Calu3 (cell line): ENCODE results near the gene CEP70. TPM values are rescaled to one million over a fixed set of nuclear protein-coding genes. Genes with fewer than 3 reads are reported as not detected.

Experiments used
- BruUV-seq: library from RNA; stranded (reverse); fragments of 400-500 nt; replicated peaks from 2 replicates; lab custom pipeline; 2021; lab: Mats Ljungman, UMichigan
- CTCF ChIA-PET: fragments of 300-600 bp; sonication (Branson Sonifier 250); formaldehyde crosslinking; loops from one replicate; lab custom pipeline; 2022; ENCODE audit warnings: antibody characterized with exemption; lab: Charles Lee
- DNase-seq: peaks from one replicate; pipeline ENCODE4 v3.0.0; 2022
- H3K27ac Mint-ChIP-seq: one replicate; pipeline ENCODE4 v1.8.0; 2022; ENCODE audit warnings: mixed read lengths; ENCODE audit not compliant: unreplicated experiment
- H3K27me3 Mint-ChIP-seq: one replicate; pipeline ENCODE4 v1.8.0; 2022; ENCODE audit warnings: mixed read lengths; ENCODE audit not compliant: unreplicated experiment
- H3K36me3 Mint-ChIP-seq: one replicate; pipeline ENCODE4 v1.8.0; 2022; ENCODE audit warnings: mild to moderate bottlenecking, moderate library complexity, mixed read lengths; ENCODE audit not compliant: insufficient read depth, unreplicated experiment
- H3K4me1 Mint-ChIP-seq: one replicate; pipeline ENCODE4 v1.8.0; 2022; ENCODE audit warnings: mild to moderate bottlenecking, low read depth, mixed read lengths; ENCODE audit not compliant: unreplicated experiment
- H3K4me3 Mint-ChIP-seq: one replicate; pipeline ENCODE4 v1.8.0; 2022; ENCODE audit warnings: mild to moderate bottlenecking, low read depth, moderate library complexity, mixed read lengths; ENCODE audit not compliant: unreplicated experiment
- H3K9me3 Mint-ChIP-seq: one replicate; pipeline ENCODE4 v1.8.0; 2022; ENCODE audit warnings: low read depth, mixed read lengths; ENCODE audit not compliant: unreplicated experiment
- intact Hi-C: fragments of 100-400 bp; cut with micrococcal nuclease; formaldehyde crosslinking; loops from one replicate; pipeline ENCODE4 v1.10.0; 2022; ENCODE audit not compliant: unreplicated experiment
- total RNA-seq: library from RNA; stranded (reverse); gene quantifications from 2 replicates; pipeline ENCODE4 v1.2.3, GENCODE V29; 2022
- TF ChIP-seq, protein P1 (sequence below): fragments of 200-600 bp; IDR thresholded peaks from one replicate; pipeline ENCODE4 v1.8.0; 2022; ENCODE audit warnings: antibody characterized with exemption; ENCODE audit not compliant: unreplicated experiment

Gene CEP70
- total RNA-seq, 1 experiment from 2014 or later, result 99.1 TPM

DNA sequence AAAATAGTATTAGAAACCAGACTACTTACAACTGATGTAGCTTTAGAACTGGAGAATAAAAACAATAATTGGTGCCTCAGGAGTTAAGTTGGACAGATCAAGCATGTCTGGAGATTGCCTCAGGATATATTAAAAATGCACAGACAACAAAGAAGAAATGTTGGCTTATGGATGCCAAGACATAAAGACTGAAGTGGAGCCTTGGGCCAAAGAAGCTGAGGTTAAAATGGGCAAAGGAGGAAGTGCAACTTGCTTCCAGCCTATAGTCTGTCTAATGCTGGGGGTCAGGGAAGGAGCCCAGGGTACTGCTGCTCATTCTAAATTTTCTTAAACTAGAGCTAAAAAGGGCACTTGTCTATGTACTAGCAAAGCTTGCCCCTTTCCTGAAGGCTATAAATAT lies 82.1 kb downstream of the CEP70 start:
- no peak for DNase-seq
- Mint-ChIP-seq H3K4me3 (no peak overlapping the region), H3K27me3 (no peaks in the 10 kb centered on the region), H3K4me1 (no peaks in the 10 kb centered on the region), H3K27ac (no peak overlapping the region), H3K9me3 (no peaks in the 10 kb centered on the region), H3K36me3 (peaks cover 5% of the 10 kb centered on the region)
- intact Hi-C loops, result no loop called here
- BruUV-seq, result no TSS peak
- CTCF ChIA-PET, result no interaction called here
- TF ChIP-seq, protein P1, sequence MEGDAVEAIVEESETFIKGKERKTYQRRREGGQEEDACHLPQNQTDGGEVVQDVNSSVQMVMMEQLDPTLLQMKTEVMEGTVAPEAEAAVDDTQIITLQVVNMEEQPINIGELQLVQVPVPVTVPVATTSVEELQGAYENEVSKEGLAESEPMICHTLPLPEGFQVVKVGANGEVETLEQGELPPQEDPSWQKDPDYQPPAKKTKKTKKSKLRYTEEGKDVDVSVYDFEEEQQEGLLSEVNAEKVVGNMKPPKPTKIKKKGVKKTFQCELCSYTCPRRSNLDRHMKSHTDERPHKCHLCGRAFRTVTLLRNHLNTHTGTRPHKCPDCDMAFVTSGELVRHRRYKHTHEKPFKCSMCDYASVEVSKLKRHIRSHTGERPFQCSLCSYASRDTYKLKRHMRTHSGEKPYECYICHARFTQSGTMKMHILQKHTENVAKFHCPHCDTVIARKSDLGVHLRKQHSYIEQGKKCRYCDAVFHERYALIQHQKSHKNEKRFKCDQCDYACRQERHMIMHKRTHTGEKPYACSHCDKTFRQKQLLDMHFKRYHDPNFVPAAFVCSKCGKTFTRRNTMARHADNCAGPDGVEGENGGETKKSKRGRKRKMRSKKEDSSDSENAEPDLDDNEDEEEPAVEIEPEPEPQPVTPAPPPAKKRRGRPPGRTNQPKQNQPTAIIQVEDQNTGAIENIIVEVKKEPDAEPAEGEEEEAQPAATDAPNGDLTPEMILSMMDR, result no peak

DNA sequence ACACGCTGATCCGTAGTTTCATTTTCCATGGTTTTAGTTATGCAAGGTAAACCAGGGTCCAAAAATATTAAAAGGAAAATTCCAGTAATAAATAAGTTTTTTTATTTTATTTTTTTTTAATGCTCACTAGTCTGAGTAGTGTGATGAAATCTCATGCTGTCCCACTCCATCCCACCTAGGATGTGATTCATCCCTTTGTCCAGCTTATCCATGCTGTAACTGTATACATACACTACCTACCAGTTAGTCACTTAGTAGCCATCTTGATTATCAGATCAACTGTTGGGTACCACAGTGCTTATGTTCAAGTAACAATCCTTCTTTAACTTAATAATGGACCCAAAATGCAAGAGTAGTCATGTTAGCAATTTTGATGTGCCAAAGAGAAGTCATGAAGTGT lies 84.5 kb downstream of the CEP70 start:
- CTCF ChIA-PET, result interaction anchor here (0.7 kb wide), 1 partner anchor 470 kb away, joined by 4 read pairs; no protein-coding TSS in a partner anchor
- H3K27me3 Mint-ChIP-seq, result no peaks in the 10 kb centered on the region
- no peak overlapping the region for H3K27ac Mint-ChIP-seq
- DNase-seq, result no peak
- no peaks in the 10 kb centered on the region for H3K4me1 Mint-ChIP-seq
- H3K36me3 Mint-ChIP-seq, result peaks cover 5% of the 10 kb centered on the region
- BruUV-seq, result no TSS peak
- intact Hi-C loops, result no loop called here
- no peaks in the 10 kb centered on the region for H3K9me3 Mint-ChIP-seq
- no peak overlapping the region for H3K4me3 Mint-ChIP-seq
- TF ChIP-seq, protein P1, result no peak

DNA sequence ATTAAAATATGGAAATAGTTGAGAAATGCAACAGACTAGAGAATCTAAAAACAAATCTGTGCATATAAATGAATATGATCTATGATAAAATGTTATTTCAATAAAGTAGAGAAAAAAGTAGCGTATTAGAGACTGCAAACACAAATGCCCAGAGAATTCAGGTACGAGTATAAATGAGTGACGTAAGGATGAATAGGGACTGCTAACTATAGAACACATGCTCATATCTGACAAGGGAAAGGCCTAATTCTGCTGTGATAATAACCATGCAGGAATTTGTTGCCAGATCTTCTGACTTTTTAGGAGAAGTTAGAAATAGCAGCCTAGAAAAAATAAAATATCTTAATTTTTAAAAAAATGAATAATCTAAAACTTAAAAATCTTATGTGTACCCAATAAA lies 86.5 kb downstream of the CEP70 start:
- H3K27ac Mint-ChIP-seq, result no peak overlapping the region
- H3K4me3 Mint-ChIP-seq, result no peak overlapping the region
- H3K36me3 Mint-ChIP-seq, result peaks cover 5% of the 10 kb centered on the region
- H3K9me3 Mint-ChIP-seq, result no peaks in the 10 kb centered on the region
- no peak for DNase-seq
- BruUV-seq, result no TSS peak
- H3K4me1 Mint-ChIP-seq, result no peaks in the 10 kb centered on the region
- TF ChIP-seq, protein P1, result no peak
- H3K27me3 Mint-ChIP-seq, result no peaks in the 10 kb centered on the region
- intact Hi-C loops, result no loop called here
- CTCF ChIA-PET, result no interaction called here

DNA sequence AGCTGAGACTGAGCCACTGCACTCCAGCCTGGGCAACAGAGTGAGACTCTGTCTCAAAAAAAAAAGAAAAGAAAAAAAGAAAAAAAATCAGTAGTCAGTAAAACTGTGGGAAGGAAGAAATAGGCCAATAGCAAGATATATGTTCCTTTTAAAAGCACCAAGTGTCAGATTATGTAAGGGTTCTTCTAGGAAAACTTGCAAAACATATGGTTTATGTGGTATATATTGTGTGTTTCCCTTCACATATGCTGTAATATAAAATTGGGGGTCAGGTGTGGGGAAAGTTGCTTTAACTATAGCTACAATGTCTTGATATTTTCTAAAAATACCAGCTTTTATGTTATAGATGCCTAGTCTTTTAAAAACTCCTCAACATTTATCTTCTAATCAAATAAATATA lies 95.1 kb downstream of the CEP70 start:
- no TSS peak for BruUV-seq
- Mint-ChIP-seq H3K27ac (no peak overlapping the region), H3K4me1 (peaks cover 14% of the 10 kb centered on the region), H3K9me3 (no peaks in the 10 kb centered on the region), H3K4me3 (no peak overlapping the region), H3K27me3 (no peaks in the 10 kb centered on the region), H3K36me3 (peaks cover 15% of the 10 kb centered on the region)
- TF ChIP-seq, protein P1, result no peak
- DNase-seq, result no peak
- CTCF ChIA-PET, result interaction anchor here (1.2 kb wide), 1 partner anchor 417 kb away, joined by 4 read pairs; no protein-coding TSS in a partner anchor
- intact Hi-C loops, result no loop called here
